GM21390 (cell line): ENCODE results near the gene ADAM19.
A peak's percentile ranks its signal among the peaks of the same experiment; 100 is the strongest.

ENCODE experiments used
- ATAC-seq: cut with Tn5 transposase; IDR thresholded peaks from one replicate; pipeline ENCODE4 v1.9.1; 2021; ENCODE audit not compliant: unreplicated experiment

ADAM19 gene

GRCh38 chr5:157575381-157576020, at the start of gene ADAM19:
ADAM19 (minus strand) TSS chr5:157575775; CDS start chr5:157575696, 79 bp downstream.
- peak; percentile 34 for ATAC-seq

- ATAC-seq: no peak
These were observed 48.6 kb upstream of the ADAM19 start for GRCh38 chr5:157624144-157624543.

GRCh38 chr5:157620776-157621175, 45.2 kb upstream of the ADAM19 start:
- no peak for ATAC-seq

GRCh38 chr5:157618191-157618765, 42.7 kb upstream of the ADAM19 start:
- ATAC-seq: no peak

GRCh38 chr5:157616785-157617184, 41.2 kb upstream of the ADAM19 start:
- no peak for ATAC-seq

- no peak for ATAC-seq
These were observed 38.0 kb upstream of the ADAM19 start for GRCh38 chr5:157613385-157614245.

- no peak for ATAC-seq
These were observed 37.0 kb upstream of the ADAM19 start for GRCh38 chr5:157612581-157612980.

GRCh38 chr5:157611571-157612476, 36.2 kb upstream of the ADAM19 start:
- peak; percentile 71 for ATAC-seq

- no peak for ATAC-seq
These were observed 35.4 kb upstream of the ADAM19 start for GRCh38 chr5:157610990-157611389.

- ATAC-seq: no peak
These were observed 33.5 kb upstream of the ADAM19 start for GRCh38 chr5:157608972-157609565.

- no peak for ATAC-seq
These were observed 32.0 kb upstream of the ADAM19 start for GRCh38 chr5:157607371-157608161.

- ATAC-seq: no peak
These were observed 30.5 kb upstream of the ADAM19 start for GRCh38 chr5:157606046-157606445.

GRCh38 chr5:157603333-157604190, 28.0 kb upstream of the ADAM19 start:
- ATAC-seq: no peak

GRCh38 chr5:157602505-157602904, 26.9 kb upstream of the ADAM19 start:
- ATAC-seq: peak; percentile 55

- no peak for ATAC-seq
These were observed 24.7 kb upstream of the ADAM19 start for GRCh38 chr5:157600252-157600651.

GRCh38 chr5:157599565-157599964, 24.0 kb upstream of the ADAM19 start:
- ATAC-seq: no peak

- peak; percentile 22 for ATAC-seq
These were observed 22.9 kb upstream of the ADAM19 start for GRCh38 chr5:157598350-157598936.

GRCh38 chr5:157597277-157597676, 21.7 kb upstream of the ADAM19 start:
- ATAC-seq: no peak
